ENCODE data around the gene ZMYND12.

The ZMYND12 gene

GRCh38 chr1:42430286-42431135 is 25.3 kb downstream of the ZMYND12 start:
- Histone ChIP-seq H3K36me3 (replicated peaks in 1 of 2; ENCODE audit: control insufficient read depth in 2 of 2, insufficient read depth in 2 of 2, low read length in 2 of 2) (no peaks in the 10 kb centered on the region), H2AFZ (ENCODE audit: low read length) (no peak overlapping the region), H3K27me3 (ENCODE audit: control insufficient read depth in 3 of 3, insufficient read depth in 3 of 3, low read depth in 1 of 3, low read length in 3 of 3) (no peaks in the 10 kb centered on the region), H3K18ac (ENCODE audit: low read length) (no peak overlapping the region), H2BK15ac (ENCODE audit: low read length) (no peak overlapping the region), H4K8ac (ENCODE audit: low read depth, low read length) (no peak overlapping the region), H3K14ac (ENCODE audit: low read length) (no peak overlapping the region), H3K27ac (replicated peaks; ENCODE audit: low read length) (no peak overlapping the region), H3K9me3 (replicated peaks in 1 of 2; ENCODE audit: control insufficient read depth in 2 of 2, insufficient read depth in 1 of 2, low read depth in 1 of 2, low read length in 2 of 2) (no peaks in the 10 kb centered on the region), H2BK12ac (ENCODE audit: low read length) (no peak overlapping the region), H2BK120ac (ENCODE audit: low read depth, low read length) (no peak overlapping the region), H3K79me1 (ENCODE audit: low read depth, low read length) (peaks cover under 1% of the 10 kb centered on the region), H3K9ac (ENCODE audit: low read depth, low read length, poor library complexity) (no peak overlapping the region), H3K4ac (ENCODE audit: low read length) (no peak overlapping the region), H2BK5ac (ENCODE audit: low read length) (no peak overlapping the region), H4K91ac (ENCODE audit: low read depth, low read length, poor library complexity) (no peak overlapping the region), H3K23ac (ENCODE audit: low read depth, low read length, poor library complexity) (no peak overlapping the region), H3K4me3 (ENCODE audit: low read length in 2 of 2) (no peak overlapping the region), H2AK5ac (ENCODE audit: low read depth, low read length) (no peak overlapping the region), H3K4me1 (ENCODE audit: control insufficient read depth in 2 of 2, insufficient read depth in 1 of 2, low read depth in 1 of 2, low read length in 2 of 2) (no peaks in the 10 kb centered on the region), H3K4me2 (ENCODE audit: insufficient read depth, low read length, poor library complexity, severe bottlenecking) (no peak overlapping the region)
- no peak for DNase-seq (ENCODE audit: low spot score)
- no CpG with 5 or more reads among the region's 3 CpGs for WGBS, 2 donors (ENCODE audit: extremely low coverage in 2 of 2, insufficient read length in 2 of 2, insufficient replicate concordance in 1 of 2)

GRCh38 chr1:42429603-42430002 is 26.2 kb downstream of the ZMYND12 start:
- no CpG with 5 or more reads among the region's 1 CpG for WGBS, 2 donors (ENCODE audit: extremely low coverage in 2 of 2, insufficient read length in 2 of 2, insufficient replicate concordance in 1 of 2)
- H3K27ac ChIP-seq (replicated peaks; ENCODE audit: low read length), result no peak overlapping the region
- no peaks in the 10 kb centered on the region for H3K27me3 ChIP-seq (ENCODE audit: control insufficient read depth in 3 of 3, insufficient read depth in 3 of 3, low read depth in 1 of 3, low read length in 3 of 3)

GRCh38 chr1:42427240-42427639 is 28.6 kb downstream of the ZMYND12 start:
- DNase-seq (ENCODE audit: low spot score), result no peak
- Histone ChIP-seq H4K8ac (ENCODE audit: low read depth, low read length) (no peak overlapping the region), H3K27ac (replicated peaks; ENCODE audit: low read length) (no peak overlapping the region), H3K27me3 (ENCODE audit: control insufficient read depth in 3 of 3, insufficient read depth in 3 of 3, low read depth in 1 of 3, low read length in 3 of 3) (peaks cover 0 to 15% (median 0%) of the 10 kb centered on the region in 3 experiments), H3K4me1 (ENCODE audit: control insufficient read depth in 2 of 2, insufficient read depth in 1 of 2, low read depth in 1 of 2, low read length in 2 of 2) (peaks cover 0 to 4% of the 10 kb centered on the region in 2 donors), H2BK15ac (ENCODE audit: low read length) (no peak overlapping the region), H2BK120ac (ENCODE audit: low read depth, low read length) (no peak overlapping the region), H2AFZ (ENCODE audit: low read length) (no peak overlapping the region), H3K4me3 (ENCODE audit: low read length in 2 of 2) (no peak overlapping the region), H3K9ac (ENCODE audit: low read depth, low read length, poor library complexity) (no peak overlapping the region), H3K4me2 (ENCODE audit: insufficient read depth, low read length, poor library complexity, severe bottlenecking) (no peak overlapping the region), H3K23ac (ENCODE audit: low read depth, low read length, poor library complexity) (no peak overlapping the region), H3K14ac (ENCODE audit: low read length) (no peak overlapping the region), H2BK12ac (ENCODE audit: low read length) (no peak overlapping the region), H2BK5ac (ENCODE audit: low read length) (no peak overlapping the region), H4K91ac (ENCODE audit: low read depth, low read length, poor library complexity) (no peak overlapping the region), H3K79me1 (ENCODE audit: low read depth, low read length) (peaks cover 2% of the 10 kb centered on the region), H3K36me3 (replicated peaks in 1 of 2; ENCODE audit: control insufficient read depth in 2 of 2, insufficient read depth in 2 of 2, low read length in 2 of 2) (no peaks in the 10 kb centered on the region), H3K9me3 (replicated peaks in 1 of 2; ENCODE audit: control insufficient read depth in 2 of 2, insufficient read depth in 1 of 2, low read depth in 1 of 2, low read length in 2 of 2) (no peaks in the 10 kb centered on the region), H2AK5ac (ENCODE audit: low read depth, low read length) (no peak overlapping the region), H3K18ac (ENCODE audit: low read length) (no peak overlapping the region), H3K4ac (ENCODE audit: low read length) (no peak overlapping the region)
- no CpG with 5 or more reads among the region's 4 CpGs for WGBS, 2 donors (ENCODE audit: extremely low coverage in 2 of 2, insufficient read length in 2 of 2, insufficient replicate concordance in 1 of 2)

More at GRCh38 chr1:42429603-42430002, 26.2 kb downstream of the ZMYND12 start:
- H2AFZ ChIP-seq (ENCODE audit: low read length), result no peak overlapping the region
- no peak overlapping the region for H3K4ac ChIP-seq (ENCODE audit: low read length)
- H3K36me3 ChIP-seq (replicated peaks in 1 of 2; ENCODE audit: control insufficient read depth in 2 of 2, insufficient read depth in 2 of 2, low read length in 2 of 2), result no peaks in the 10 kb centered on the region
- no peak overlapping the region for H4K8ac ChIP-seq (ENCODE audit: low read depth, low read length)
- DNase-seq (ENCODE audit: low spot score), result no peak
- H2AK5ac ChIP-seq (ENCODE audit: low read depth, low read length), result no peak overlapping the region
- no peak overlapping the region for H2BK15ac ChIP-seq (ENCODE audit: low read length)
- no peak overlapping the region for H3K9ac ChIP-seq (ENCODE audit: low read depth, low read length, poor library complexity)
- peaks cover 2% of the 10 kb centered on the region for H3K79me1 ChIP-seq (ENCODE audit: low read depth, low read length)
- H3K14ac ChIP-seq (ENCODE audit: low read length), result no peak overlapping the region
- no peak overlapping the region for H3K4me2 ChIP-seq (ENCODE audit: insufficient read depth, low read length, poor library complexity, severe bottlenecking)
- no peak overlapping the region for H2BK120ac ChIP-seq (ENCODE audit: low read depth, low read length)
- no peak overlapping the region for H2BK5ac ChIP-seq (ENCODE audit: low read length)
- no peak overlapping the region for H4K91ac ChIP-seq (ENCODE audit: low read depth, low read length, poor library complexity)
- H3K9me3 ChIP-seq (replicated peaks in 1 of 2; ENCODE audit: control insufficient read depth in 2 of 2, insufficient read depth in 1 of 2, low read depth in 1 of 2, low read length in 2 of 2), result no peaks in the 10 kb centered on the region
- H2BK12ac ChIP-seq (ENCODE audit: low read length), result no peak overlapping the region
- no peaks in the 10 kb centered on the region for H3K4me1 ChIP-seq (ENCODE audit: control insufficient read depth in 2 of 2, insufficient read depth in 1 of 2, low read depth in 1 of 2, low read length in 2 of 2)
- H3K23ac ChIP-seq (ENCODE audit: low read depth, low read length, poor library complexity), result no peak overlapping the region
- H3K18ac ChIP-seq (ENCODE audit: low read length), result no peak overlapping the region
- no peak overlapping the region for H3K4me3 ChIP-seq (ENCODE audit: low read length in 2 of 2)

GRCh38 chr1:42424201-42424600 is 31.6 kb downstream of the ZMYND12 start:
- no peak overlapping the region for H3K4me3 ChIP-seq (ENCODE audit: low read length in 2 of 2)
- H2BK5ac ChIP-seq (ENCODE audit: low read length), result no peak overlapping the region
- no peak overlapping the region for H3K9ac ChIP-seq (ENCODE audit: low read depth, low read length, poor library complexity)
- H3K18ac ChIP-seq (ENCODE audit: low read length), result no peak overlapping the region
- H3K4me1 ChIP-seq (ENCODE audit: control insufficient read depth in 2 of 2, insufficient read depth in 1 of 2, low read depth in 1 of 2, low read length in 2 of 2), result peaks cover 2 to 4% of the 10 kb centered on the region in 2 donors
- no peak overlapping the region for H2BK15ac ChIP-seq (ENCODE audit: low read length)
- H3K4ac ChIP-seq (ENCODE audit: low read length), result no peak overlapping the region
- no peak overlapping the region for H4K91ac ChIP-seq (ENCODE audit: low read depth, low read length, poor library complexity)
- no peak overlapping the region for H2BK120ac ChIP-seq (ENCODE audit: low read depth, low read length)
- no CpG with 5 or more reads among the region's 4 CpGs for WGBS, 2 donors (ENCODE audit: extremely low coverage in 2 of 2, insufficient read length in 2 of 2, insufficient replicate concordance in 1 of 2)
- no peak overlapping the region for H3K14ac ChIP-seq (ENCODE audit: low read length)
- no peak for DNase-seq (ENCODE audit: low spot score)
- peaks cover 2% of the 10 kb centered on the region for H3K79me1 ChIP-seq (ENCODE audit: low read depth, low read length)
- H3K36me3 ChIP-seq (replicated peaks in 1 of 2; ENCODE audit: control insufficient read depth in 2 of 2, insufficient read depth in 2 of 2, low read length in 2 of 2), result no peaks in the 10 kb centered on the region
- H2BK12ac ChIP-seq (ENCODE audit: low read length), result no peak overlapping the region
- no peaks in the 10 kb centered on the region for H3K9me3 ChIP-seq (replicated peaks in 1 of 2; ENCODE audit: control insufficient read depth in 2 of 2, insufficient read depth in 1 of 2, low read depth in 1 of 2, low read length in 2 of 2)
- no peak overlapping the region for H3K4me2 ChIP-seq (ENCODE audit: insufficient read depth, low read length, poor library complexity, severe bottlenecking)
- H3K27ac ChIP-seq (replicated peaks; ENCODE audit: low read length), result no peak overlapping the region
- H2AK5ac ChIP-seq (ENCODE audit: low read depth, low read length), result no peak overlapping the region
- no peak overlapping the region for H2AFZ ChIP-seq (ENCODE audit: low read length)
- H4K8ac ChIP-seq (ENCODE audit: low read depth, low read length), result no peak overlapping the region
- peaks cover 0 to 32% (median 0%) of the 10 kb centered on the region in 3 experiments for H3K27me3 ChIP-seq (ENCODE audit: control insufficient read depth in 3 of 3, insufficient read depth in 3 of 3, low read depth in 1 of 3, low read length in 3 of 3)
- H3K23ac ChIP-seq (ENCODE audit: low read depth, low read length, poor library complexity), result no peak overlapping the region

All from neuronal stem cell (in vitro differentiated cells).